ENCODE measurements around the gene DUS4L.

DUS4L gene

DNA sequence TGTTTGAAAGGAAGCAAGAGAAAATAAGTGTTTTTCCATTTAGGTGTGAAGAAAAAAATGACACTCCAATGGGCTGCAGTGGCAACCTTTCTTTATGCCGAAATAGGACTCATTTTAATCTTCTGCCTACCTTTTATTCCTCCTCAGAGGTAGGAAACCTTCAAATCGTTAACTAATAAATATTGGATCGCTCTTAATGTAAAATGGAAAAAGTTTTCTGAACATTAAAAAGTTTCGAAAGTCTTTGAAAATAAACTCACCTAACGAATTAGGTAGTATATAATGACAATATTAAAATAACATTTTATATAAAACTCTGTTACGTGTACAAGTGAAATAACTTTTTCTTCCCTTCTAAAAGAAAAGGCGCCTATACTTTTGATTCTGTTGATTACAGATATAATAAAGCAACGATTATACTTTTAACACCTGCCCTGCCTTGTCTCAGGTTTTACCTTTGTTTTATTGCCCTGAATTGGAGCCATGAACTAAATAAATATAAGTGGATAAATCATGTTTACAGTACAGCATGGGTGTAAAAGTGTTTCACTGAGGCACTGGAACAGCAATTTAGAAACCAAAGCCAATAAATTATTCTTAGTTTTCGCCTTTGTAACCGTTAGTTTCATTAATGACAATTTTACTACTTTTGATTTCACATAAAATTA, 17.1 kb downstream of the DUS4L start:
- no peak for DNase-seq

DNA sequence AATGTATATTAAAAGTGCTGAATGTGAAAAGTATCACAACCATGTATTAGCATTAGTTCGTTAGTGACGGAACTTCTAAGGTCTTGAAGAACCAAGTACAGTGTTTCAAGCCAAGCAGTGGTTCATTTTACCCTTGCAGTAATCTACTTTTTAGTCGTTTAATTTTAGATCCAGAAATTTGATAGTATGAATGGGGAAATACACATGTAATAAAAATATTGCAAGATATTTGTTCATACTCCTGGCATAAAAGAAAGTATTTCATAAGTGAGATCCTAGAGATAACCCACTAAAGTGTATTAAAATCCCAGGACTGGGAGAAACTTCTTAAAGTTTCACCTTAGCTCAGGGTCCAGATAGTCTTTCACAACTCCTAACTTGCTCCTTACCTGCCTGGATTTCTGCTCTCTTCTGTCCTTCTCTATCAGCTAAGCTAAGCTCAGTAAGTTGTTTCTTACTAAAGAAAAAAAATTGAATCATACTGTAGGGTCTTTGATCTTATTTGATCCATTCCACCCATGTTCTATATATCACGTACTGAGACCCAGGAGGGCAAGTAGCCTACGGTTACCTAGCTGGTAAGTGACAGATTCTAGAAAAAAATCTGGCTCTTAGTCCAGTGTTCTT, 17.7 kb downstream of the DUS4L start:
- no peak for DNase-seq

DNA sequence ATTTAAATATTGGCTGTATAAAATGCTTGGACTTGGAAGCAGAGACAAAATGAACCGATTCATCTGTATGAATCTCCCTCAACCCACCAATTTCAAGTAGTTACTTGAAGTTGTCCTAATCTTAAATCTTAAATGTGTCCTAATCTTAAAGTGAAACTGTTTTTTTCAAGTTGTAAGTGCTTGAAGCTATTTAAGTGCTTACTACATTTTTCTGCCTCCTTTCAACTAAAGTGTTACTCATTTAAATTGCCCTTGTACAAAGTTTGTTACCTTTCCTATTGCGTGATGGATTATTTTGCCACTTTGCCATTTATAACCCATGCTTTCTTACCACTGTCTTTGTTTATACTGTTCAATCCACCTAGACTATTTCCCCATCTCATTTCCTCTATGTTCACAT, 19.1 kb downstream of the DUS4L start:
- DNase-seq = no peak

DNA sequence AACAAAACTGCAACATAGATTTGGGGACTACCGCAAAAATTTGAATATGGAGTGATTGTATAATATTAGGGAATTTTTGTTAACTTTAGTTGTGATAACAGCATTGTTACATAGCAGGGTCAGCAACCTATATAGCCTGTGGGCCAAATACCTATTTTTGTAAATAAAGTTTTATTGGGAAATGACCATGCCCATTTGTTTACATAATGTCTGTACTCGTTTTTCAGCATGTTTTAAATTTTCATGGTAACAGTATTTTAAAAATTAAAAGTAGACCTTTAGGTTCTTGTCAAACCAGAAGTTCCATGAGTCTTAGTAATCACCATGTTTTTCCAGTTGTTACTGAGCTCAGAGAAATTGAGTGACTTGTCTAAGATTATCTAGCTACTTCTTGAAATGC, 20.9 kb downstream of the DUS4L start:
- no peak for DNase-seq

DNA sequence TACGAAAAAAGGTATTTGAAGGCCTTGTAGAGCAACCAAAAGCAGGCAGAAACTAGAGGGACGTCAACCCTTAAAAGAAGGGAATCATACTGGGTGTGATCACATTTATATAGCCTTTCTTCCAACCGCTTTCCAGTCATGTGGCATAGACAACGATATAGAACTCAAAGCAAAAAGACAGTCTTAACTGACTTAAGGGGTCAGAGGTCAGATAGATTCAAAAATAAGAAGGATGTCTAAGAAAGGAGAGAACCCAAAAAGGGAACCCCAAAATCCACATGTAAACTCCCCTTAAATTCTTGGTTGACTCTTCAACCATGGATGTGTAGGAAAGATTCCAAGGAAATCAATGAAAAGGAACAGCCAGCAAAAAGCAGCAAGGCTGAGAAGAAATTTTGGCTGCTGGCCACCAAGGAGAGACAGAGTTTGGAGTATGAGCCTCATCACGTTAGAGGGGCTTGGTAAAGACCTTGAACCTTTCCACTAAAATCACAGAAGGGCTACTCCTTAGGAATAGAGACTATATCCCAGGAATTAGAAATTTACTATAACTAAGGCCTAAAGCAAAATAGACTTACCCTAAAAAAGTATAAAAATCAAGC, 24.9 kb downstream of the DUS4L start:
- no peak for DNase-seq

DNA sequence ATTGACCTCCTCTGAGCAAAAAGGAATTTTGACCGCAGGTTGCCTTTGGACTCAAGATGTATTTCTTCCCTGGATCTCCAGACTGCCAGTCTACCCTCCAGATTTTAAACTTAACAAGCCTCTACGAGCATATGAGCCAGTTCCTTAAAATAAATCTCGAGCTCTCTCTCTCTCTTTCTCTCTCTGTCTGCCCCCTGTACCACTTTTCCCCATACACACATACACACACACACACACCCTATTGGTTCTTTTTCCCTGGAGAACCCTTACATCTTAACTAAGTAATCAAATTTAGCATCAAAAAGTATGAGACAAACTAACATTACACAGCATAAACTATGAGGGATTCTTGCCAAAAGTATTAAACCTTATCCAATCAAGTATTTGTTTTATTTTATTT, 27.6 kb downstream of the DUS4L start:
- DNase-seq = no peak

DNA sequence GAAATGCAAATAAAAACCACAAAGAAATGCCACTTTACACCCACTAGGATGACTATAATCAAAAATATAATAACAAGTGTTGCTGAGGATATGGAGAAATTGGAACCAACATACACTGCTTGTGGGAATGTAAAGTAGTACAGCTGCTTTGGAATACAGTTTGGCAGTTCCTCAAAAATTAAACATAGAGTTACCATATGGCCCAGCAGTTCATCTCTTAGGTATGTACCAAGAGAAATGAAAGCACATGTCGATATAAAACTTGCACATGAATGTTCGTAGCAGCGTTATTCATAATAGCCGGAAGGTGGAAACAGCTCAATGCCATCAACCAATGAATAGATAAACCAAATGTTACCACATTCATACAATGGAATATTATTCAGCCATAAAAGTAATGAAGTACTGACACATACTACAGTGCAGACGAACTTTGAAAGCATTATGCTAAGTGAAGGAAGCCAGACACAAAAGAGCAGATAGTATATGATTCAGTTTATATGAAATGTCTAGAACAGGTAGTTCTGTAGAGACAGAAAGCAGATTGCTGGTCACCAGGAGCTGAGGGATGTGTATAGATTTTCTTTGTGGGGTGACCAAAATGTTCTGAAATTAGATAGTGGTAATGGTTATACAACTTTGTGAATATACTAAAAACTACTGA, 28.7 kb downstream of the DUS4L start:
- no peak for DNase-seq

DNA sequence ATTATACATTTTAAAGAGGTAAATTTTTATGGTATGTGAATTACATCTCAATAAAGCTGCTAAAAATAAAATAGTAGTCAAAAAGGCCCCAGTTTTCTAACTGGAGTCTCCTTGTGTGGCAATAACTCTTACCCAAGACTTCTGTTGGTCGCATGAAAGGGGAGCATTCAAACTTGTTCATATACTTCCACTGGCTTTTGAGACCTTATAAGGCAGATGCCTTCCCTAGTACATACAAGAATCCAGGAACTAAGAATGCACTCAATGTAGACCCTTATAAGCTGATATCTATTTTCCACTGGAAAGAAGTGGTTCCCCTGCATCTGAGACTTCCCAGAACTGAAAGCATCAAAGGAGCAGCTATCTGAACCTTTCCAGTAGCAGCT, 29.2 kb downstream of the DUS4L start:
- no peak for DNase-seq

DNA sequence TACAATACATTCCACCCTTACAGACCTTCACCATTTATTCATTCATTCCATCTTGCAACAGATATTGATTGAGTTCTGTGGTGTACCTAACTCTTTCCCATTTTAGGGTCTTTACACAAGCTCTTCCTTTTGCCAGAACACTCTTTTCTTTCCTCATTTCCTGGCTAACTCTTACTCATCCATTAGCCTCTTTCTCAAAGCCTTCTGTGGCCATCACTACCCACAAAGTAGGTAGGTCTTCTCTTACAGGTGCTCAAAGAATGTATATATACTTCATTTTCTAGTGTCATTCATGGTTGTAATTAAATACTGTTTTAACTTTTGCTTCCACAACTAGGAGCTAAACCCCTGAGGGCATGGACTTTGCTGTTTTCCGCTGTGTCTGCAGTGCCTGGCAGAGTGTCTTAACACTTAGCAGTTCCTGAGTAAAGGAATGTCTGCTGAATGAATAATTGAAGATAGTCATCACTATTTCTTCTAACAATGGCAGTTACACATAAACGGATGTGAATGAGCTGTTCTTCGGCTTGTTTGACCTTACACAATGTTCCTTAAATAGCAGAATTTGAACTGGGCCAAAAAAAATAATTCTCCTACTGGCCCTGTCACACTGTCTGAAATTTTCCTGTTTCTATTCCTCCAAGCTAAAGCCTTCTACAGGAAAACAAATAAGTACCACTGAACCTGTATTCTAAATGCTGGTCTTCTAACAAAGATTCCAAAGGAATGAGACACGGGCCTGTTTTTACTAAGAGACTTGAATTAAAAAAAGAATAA, 31.4 kb downstream of the DUS4L start:
- no peak for DNase-seq

DNA sequence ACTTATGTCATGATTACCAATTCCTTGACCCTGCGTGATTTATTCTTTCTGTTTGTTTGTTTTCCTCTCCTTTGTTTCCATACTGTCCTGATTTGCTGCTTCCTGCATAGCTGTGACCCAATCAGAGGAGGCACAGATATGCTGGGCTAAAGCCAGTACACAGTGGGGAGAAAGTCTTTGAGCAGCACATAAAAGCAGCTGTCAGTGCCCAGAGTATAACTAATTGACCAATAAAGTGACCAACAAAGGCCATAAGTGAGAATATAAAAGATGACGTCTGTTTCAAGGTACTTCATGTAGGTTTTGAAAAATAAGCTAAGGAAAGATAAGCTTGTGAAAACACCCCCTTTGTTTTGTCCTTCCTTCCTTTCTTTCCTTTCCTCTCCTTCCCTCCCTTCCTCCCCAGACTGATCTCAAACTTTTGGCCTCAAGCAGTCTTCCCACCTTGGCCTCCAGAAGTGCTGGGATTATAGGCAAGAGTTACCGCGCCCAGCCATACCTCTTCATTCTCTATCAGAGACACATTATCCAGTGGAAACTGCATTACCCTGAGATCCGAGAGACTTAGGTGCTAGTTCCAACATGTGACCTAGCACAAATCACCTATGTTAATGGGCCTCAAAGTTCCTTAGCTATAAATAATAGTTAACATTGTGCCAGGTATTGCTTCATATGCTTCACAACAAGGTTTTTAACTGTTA, 33.3 kb downstream of the DUS4L start:
- DNase-seq = no peak

DNA sequence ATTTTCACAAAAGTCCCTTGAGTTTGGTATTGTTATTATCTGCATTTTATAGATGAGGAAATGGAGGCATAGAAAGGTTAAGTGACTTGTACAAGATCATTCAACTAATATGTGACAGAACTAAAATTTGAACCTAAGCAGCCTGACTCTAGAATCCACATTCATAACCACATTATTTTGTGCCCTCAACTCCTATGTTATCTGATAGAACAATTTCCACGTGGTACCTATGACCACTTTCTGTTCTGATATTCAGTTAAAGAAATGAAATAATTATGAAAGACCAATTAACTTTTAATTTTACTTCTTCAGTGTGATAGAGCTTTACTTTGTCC, 33.8 kb downstream of the DUS4L start:
- DNase-seq = no peak

DNA sequence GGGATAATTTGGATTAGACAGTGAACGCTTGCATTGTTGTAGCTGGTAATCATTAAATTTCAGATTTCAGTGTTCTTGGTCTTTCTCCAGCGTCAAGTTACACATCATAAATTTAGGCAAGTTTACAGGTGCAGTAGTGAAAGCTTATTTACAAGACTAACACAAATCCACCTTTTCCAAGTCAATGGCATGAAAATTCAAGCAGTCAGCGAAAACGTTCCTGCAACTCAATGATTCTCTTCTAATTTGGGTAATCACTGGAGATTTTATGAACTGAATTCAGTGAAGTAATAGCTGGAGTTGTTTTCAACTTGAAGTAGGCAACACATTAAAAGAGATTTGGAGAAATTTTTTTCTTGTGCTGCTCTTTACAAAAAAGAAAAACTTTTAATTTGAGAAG, 34.2 kb downstream of the DUS4L start:
- no peak for DNase-seq

DNA sequence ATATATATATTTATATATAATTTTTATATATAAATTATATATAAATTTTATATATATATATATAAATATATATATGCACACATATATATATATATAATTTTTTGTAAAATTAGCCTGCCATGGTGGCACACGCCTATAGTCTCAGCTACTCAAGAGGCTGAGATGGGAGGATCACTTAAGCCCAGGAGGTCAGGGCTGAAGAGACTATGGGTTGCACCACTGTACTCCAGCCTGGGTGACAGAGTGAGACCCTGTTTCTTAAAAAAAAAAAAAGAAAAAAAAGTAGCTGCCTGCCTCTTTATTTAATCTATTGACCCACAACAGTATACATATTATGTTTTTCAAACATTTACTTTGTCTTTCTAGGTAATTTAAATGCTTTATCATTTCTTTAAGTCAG, 35.5 kb downstream of the DUS4L start:
- DNase-seq = no peak

DNA sequence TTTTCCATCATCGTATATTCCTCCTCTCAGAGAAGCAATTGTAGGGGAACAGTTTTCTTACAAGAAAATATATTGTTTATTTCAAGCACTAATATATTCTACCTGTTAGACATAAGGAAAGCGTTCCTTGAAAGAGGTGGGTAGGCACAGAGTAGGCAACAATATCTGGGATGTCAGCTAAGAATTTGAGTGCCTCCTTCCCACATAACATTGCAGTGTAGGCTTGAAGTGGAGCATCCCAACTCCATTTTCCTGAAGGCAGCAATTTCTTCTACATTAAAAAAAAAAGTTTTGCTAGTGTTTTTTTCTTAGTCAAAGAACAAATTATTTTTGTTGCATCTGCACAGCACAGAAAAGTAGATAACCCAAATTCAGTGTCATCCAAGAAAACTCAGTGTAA, 37.0 kb downstream of the DUS4L start:
- DNase-seq = no peak

DNA sequence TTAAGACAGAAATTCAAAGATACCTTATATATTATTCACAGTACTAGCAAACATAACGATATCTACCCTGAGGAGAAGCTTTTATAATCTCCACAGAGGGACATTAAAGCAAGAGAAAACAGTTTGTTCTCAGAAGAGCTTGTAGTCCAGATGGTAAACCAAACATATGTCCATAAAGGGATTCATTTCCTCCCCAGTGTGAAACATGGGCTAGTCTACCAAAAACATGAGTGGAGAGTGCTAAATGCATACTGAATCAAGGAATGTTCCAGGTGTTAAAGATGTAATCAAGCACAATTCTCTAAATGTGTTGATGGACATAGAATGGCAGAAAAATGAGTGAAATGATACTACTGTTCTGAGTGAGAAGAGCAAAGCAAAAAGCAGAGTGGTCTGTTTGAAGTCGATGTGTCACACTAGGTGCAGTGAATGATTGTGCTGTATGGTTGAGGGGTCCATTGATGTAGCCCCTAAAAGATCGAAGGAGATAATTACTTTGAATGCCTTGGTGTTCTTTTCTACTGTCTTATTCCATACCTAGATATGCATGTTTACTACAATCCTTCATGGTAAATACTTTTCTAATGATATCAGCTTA, 41.5 kb downstream of the DUS4L start:
- DNase-seq = no peak

DNA sequence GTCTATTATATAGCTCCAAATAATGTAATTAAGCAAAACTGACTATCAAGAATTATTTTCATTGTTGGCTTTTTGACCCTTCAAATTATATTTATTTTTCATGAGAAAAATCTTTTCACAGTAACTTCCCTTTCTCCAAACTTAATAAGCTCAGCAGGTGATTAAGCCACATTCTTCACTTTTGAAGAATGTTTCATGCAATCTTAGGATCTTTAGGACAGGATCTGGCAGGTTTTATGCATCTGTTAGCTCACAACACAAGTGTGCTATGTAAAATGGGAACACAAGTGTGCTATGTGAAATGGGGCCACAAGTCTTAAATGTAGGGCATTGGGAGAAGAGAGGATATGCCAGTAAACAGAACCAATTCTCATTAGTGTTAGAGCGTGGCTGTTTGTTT, 42.5 kb downstream of the DUS4L start:
- DNase-seq = no peak

DNA sequence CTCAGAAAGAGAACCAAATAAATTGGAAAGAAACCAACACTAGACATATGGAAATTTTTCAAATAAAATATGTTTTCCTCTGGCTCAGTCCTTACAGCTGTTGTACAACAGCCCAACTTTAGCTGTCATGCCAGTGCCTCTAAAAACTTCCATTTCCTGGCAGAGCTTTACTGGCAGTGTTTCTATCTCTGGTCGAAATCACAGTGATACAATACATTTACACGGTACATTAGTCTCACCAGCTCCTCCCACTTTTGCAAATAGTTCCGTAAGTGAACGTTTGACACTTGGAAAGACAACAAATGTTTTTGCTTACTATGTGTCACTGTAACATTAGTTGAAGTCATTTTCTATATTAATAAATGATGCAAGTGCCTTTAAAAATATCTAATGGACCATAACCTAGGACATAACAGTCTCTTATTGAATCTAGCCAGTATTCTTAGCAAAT, 46.1 kb downstream of the DUS4L start:
- no peak for DNase-seq

DNA sequence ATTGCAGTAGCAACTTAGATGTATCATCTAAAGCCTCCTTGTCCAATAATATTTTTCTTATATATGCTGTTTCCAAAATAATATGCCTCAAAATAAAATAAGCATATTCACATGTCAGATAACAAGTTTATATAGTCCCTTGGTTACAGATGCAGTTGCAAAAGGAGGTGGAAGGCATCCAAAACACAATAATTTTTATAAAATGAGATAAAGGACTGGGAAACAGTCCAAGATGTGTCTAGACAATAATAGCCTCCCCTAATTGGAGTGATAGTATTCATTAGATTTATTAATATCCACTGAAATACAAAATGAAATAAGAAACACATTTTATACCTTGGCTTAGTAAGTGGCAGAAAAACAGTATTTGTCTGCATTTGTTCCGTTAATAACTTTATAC, 46.6 kb downstream of the DUS4L start:
- no peak for DNase-seq

DNA sequence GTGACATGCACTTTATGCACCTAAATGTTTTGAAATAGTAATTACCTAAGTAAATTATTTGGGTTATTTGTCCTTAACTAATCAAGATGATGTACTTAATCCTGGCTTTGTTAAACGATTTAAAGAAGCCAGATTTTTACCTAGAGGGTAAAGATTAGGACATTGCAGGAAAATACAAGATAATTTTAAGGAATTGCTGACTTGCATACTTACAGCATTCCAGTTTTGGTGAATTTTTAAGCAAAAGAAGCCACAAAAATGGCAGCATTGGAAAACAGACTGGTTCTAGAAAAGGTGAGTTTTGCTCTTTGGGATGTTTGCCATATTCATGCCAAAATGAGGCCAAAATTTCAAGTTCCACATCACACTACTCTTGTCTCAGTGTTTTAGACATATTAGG, 49.7 kb downstream of the DUS4L start:
- DNase-seq = no peak

DNA sequence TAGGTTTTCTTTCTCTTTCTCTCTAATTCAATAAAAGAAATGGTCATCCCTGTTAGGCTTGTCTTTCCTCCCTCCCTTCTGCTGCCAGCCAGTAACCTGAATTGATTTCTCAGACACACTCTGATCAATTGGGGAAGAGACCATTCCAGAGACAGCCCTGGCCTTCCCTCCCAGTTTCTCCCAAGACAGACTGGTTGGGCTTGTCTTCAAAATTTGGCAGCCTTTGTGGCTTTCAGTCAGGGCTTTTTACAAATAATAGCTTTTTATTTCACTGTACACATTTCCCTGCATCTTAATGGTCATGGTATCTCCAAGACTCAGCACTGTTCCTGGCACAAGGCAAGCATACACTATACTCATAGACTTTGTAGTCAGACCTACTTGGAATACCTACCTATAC, 50.2 kb downstream of the DUS4L start:
- no peak for DNase-seq

DNA sequence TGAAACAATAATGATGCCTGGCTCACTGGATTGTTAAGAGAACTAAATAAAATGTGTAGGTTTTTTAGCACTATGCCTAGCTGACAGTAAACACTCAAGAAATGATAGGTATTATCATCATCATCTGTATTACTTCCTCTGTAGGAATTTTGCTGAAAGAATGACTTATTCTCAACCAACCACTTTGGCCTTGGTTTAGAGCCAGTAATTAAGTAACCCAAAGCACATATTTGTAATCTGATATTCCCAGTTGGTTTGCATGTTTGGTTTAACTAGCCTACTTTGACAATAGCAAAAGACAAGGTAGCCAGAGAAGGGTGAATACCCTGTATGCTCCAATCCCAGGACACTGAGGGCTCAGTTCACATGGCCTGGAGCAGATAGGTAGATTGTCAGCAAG, 50.7 kb downstream of the DUS4L start:
- DNase-seq = no peak

DNA sequence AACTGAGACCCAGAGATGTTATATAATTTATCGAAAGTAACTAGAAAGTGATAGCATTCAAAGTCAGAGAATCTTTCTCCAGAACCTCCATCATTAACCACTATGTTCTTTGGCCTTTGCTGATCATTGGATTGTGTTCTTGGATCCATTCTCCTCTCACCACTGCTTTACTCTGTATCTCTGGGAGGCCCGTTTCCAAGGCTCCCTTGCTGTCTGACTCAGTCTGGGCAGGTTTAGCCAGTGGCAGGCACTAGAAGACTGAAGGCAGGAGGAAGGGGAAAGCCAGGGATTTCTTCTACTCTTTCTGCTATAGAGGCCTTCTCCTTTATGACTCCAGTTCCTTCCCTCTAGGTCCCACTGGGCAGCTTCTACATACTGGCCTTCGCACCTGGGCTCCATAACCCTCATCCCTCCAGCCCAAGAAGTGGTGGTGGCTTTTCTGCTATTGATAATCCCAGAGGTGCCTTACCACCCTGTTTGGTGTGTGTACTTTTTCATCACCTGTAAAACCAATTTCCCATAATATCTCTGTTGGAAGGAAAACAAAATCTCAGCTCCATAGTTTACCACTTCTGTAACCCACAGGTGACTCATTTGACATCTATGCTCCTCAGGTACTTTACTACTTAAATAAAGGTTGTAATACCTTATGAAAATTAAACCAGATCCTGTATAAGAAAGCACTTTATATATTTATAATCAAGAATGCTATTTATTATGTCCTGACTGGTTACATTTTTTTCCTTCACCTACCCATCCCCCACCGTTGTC, 52.3 kb downstream of the DUS4L start:
- no peak for DNase-seq

Measured in activated naive CD4-positive, alpha-beta T cell (primary cell).